ENCODE data around the gene SPOP. TPM values are rescaled to one million over a fixed set of nuclear protein-coding genes. Genes with fewer than 3 reads are reported as not detected.

The SPOP gene
- total RNA-seq (2022; extraction: Qiagen RNA extraction; ENCODE audit: low read depth): 30.7 to 47.6 TPM (median 42.1 TPM) in 5 replicates

DNA sequence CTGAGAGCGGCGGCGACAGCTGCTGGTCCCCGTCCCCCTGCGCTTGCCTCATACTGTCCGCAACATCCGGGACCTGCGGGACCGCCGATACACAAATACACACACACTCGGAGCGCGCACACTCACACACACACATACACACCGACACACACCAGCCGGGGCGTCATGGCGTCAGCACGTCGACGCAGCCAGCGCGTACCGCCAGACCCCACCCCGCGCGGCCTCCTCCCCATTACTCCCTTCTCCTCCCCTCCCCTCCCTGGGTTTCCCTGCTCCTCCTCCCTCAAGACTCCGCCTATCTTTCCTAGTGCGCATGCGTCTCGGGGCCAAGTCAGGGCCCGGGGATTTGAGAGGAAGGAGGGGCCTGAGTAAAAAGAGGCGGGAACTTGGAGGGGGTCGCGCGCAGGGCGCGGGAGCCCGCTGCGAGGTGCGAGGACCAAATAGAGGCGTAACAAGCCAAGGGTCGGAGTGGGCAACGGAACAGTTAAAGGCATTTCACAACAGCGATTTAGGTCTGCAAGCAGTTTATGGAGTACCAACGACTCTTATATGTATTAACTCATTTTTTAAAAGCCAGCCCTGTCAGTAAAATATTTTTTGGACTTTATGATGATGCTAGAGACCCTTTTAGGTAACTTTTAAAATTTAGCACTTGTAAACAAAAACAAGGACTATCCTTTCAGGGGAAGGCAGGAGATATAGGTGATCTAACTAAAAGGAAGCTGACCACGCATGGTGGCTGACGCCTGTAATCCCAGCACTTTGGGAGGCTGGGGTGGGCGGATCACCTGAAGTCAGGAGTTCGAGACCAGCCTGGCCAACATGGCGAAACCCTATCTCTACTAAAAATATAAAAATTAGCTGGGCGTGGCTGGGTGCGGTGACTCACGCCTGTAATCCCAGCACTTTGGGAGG is at the start of gene SPOP:
TSS of gene SPOP (minus strand) at position 165 of the 915 bp plus-strand sequence. CDS start 55,287 bp downstream, outside the sequence.

DNA sequence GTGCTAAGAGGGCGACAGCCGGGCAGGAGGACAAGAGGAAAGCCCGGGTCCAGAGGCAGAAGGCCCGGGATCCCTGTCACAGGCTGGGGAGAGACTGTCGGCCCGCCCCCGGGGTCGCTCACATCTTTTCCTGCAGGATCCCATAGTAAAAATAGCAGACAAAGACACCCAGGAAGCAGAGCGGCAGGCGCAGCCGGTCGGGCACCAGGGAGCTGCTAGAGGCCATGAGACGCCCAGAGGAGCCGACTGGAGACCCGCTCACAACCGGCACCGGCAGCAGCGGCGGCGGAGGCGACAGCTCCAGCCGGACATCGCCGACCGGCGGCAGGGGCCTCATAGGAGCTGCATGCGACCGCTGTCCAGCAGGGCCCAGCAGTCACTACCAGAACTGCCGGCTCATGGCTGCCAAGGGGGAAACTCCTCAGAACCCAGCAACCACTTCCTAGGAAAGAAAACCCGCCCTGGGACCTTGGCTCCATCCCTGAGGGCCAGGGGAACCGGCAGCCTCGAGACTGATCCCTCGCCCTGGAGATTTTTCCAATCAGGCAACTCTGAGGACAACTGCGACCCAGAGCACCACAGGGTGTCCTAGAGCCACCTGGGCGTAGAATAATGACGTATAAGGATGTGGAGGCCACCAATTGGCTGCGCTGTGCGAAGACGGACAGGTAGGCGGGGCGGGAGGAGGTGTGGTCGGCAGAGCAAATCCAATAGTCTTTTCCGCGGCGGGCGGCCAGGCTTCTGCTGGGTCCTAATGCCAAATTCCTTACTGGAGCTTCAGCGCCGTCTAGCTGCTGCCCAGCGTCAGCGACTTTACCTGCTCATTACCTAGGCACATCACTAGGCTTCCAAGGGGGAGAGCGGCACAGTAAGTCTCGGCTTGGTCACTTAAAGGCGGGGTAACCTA is 30.0 kb upstream of the SPOP start, which contains the start of gene SLC35B1:
TSS of gene SLC35B1 (minus strand) at position 357 of the 907 bp plus-strand sequence. CDS start at position 226, 131 bp downstream.

DNA sequence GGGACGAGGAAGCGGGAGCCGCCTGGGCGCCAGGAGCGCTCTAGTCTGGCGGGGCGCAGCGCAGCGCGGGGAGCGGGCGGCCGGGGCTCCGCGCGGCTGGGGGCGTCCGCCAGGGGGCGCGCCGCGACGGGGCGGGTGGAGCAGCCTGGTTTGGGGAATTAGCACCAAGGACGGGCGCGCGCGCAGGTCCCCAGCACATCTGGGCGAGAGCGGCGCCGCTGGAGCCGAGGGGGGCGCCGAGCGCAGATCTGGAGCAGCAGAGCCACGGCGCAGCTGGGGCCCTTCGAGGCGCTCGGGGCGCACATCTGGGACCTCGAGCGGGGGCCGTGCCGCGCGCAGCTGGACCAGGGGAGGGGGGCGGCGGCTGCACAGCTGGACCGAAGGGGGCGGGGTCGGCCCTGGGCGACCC is 102.2 kb downstream of the SPOP start, which contains the start of gene NXPH3:
TSS of gene NXPH3 (plus strand) at position 193 of the 409 bp plus-strand sequence. CDS start 349 bp downstream, outside the sequence.

Other genes starting within 250 kb of the SPOP start
- 0.52 to 0.83 TPM (median 0.66 TPM) in 5 replicates for gene NGFR, start 182.8 kb downstream of the SPOP start, total RNA-seq (2022; extraction: Qiagen RNA extraction; ENCODE audit: low read depth)
- 0.20 to 0.46 TPM (median 0.29 TPM) in 5 replicates for gene NXPH3, start 102.2 kb downstream of the SPOP start, total RNA-seq (2022; extraction: Qiagen RNA extraction; ENCODE audit: low read depth)
- 89.3 to 100 TPM (median 94.1 TPM) in 5 replicates for gene SLC35B1, start 29.9 kb upstream of the SPOP start, total RNA-seq (2022; extraction: Qiagen RNA extraction; ENCODE audit: low read depth)
- gene FAM117A, start 86.0 kb upstream of the SPOP start, total RNA-seq (2022; extraction: Qiagen RNA extraction; ENCODE audit: low read depth): 0.68 to 1.3 TPM (median 1.1 TPM) in 5 replicates
- 27.8 to 33.3 TPM (median 31.2 TPM) in 5 replicates for gene KAT7, start 110.6 kb upstream of the SPOP start, total RNA-seq (2022; extraction: Qiagen RNA extraction; ENCODE audit: low read depth)
- gene TAC4, start 170.0 kb upstream of the SPOP start, total RNA-seq (2022; extraction: Qiagen RNA extraction; ENCODE audit: low read depth): not detected in 5 replicates